Neutrophil (primary cell): ENCODE measurements around the gene OSCAR.

Source experiments
- H3K27ac ChIP-seq: fragments of 200-600 bp; sonication (generic); 2 replicates; pipeline ENCODE4 v1.5.1; 2016; ENCODE audit warnings: mild to moderate bottlenecking, moderate library complexity
- H3K27me3 ChIP-seq: fragments of 200-600 bp; sonication (generic); 2 replicates; pipeline ENCODE4 v1.6.0; 2016; ENCODE audit warnings: mild to moderate bottlenecking
- H3K36me3 ChIP-seq: fragments of 200-600 bp; sonication (generic); 2 replicates; pipeline ENCODE4 v1.5.1; 2017
- H3K4me1 ChIP-seq, 2 experiments: fragments of 200-600 bp in 1 of 2; sonication (generic) in 1 of 2; 1 replicate in 1 of 2; 2 replicates in 1 of 2; pipeline versions ENCODE4 v1.5.1 to v1.6.1; 2013 to 2016; ENCODE audit warnings: low read depth in 1 of 2, low read length in 1 of 2, mild to moderate bottlenecking in 1 of 2, moderate library complexity in 1 of 2; ENCODE audit not compliant: control insufficient read depth in 1 of 2, insufficient read depth in 1 of 2
- H3K4me3 ChIP-seq, 2 experiments: fragments of 200-600 bp in 1 of 2; sonication (generic) in 1 of 2; 1 replicate in 1 of 2; 2 replicates in 1 of 2; pipeline ENCODE4 v1.5.1; 2013 to 2016; ENCODE audit warnings: low read depth in 1 of 2, low read length in 1 of 2, mild to moderate bottlenecking in 1 of 2, moderate library complexity in 1 of 2
- H3K9me3 ChIP-seq: fragments of 200-600 bp; sonication (generic); 2 replicates; pipeline ENCODE4 v1.5.1; 2016
- CTCF ChIP-seq: fragments of 200-600 bp; sonication (generic); IDR thresholded peaks from 2 replicates; pipeline ENCODE4 v1.5.1; 2016; ENCODE audit warnings: antibody characterized with exemption

OSCAR gene, protein sequence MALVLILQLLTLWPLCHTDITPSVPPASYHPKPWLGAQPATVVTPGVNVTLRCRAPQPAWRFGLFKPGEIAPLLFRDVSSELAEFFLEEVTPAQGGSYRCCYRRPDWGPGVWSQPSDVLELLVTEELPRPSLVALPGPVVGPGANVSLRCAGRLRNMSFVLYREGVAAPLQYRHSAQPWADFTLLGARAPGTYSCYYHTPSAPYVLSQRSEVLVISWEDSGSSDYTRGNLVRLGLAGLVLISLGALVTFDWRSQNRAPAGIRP

GRCh38 chr19:54100561-54100960 lies at the start of gene OSCAR:
TSS of gene OSCAR (minus strand) at chr19:54100803. CDS start at chr19:54100792, 11 bp downstream.
- peak within 1 kb of the TSS; percentile 96 for H3K27ac ChIP-seq
- peak within 1 kb of the TSS; percentile 78 to 87 for H3K4me3 ChIP-seq
- TF ChIP-seq CTCF: no peak
- no peaks in the 10 kb centered on the region for H3K9me3 ChIP-seq
- H3K4me1 ChIP-seq: peaks cover 75 to 78% of the 10 kb centered on the region in 2 experiments
- no peaks in the 10 kb centered on the region for H3K27me3 ChIP-seq
- peaks cover 7% of the 10 kb centered on the region for H3K36me3 ChIP-seq

GRCh38 chr19:54149021-54149812 lies 48.6 kb upstream of the OSCAR start:
- Histone ChIP-seq H3K27ac (no peak overlapping the region), H3K36me3 (peaks cover 100% of the 10 kb centered on the region), H3K4me3 (no peak overlapping the region), H3K9me3 (no peaks in the 10 kb centered on the region), H3K27me3 (no peaks in the 10 kb centered on the region), H3K4me1 (peaks cover 4% of the 10 kb centered on the region in 2 experiments)
- TF ChIP-seq CTCF: no peak

DNA sequence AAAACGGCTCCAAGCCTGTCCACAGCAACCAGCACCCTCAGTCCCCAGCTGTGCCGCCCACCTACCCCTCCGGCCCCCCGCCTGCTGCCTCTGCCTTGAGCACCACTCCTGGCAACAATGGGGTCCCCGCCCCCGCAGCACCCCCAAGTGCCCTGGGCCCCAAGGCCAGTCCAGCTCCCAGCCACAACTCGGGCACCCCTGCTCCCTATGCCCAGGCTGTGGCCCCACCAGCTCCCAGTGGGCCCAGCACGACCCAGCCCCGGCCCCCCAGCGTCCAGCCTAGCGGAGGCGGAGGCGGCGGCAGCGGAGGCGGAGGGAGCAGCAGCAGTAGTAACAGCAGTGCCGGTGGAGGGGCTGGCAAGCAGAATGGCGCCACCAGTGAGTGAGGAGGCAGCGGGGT lies 47.6 kb upstream of the OSCAR start:
- no peak overlapping the region for H3K27ac ChIP-seq

DNA sequence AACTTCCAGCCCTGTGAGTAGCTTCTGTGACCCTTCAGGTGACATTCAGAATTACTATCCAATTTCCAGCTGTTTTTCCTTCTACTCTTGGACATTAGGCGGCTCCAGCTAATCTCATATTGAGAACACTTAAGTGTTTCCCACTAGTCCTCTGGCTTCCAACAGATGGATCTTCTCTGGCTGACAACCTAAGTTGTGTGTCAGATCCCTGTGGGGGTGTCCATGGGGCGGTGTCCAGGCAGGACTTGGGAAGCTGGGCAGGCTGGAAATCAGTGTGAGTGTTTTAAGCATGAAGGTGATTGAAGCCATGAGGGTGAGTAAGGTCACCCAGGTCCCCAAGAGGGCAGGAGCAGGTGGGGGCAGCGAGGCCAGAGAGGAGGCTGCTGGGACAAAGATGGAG lies 47.1 kb upstream of the OSCAR start:
- Histone ChIP-seq H3K4me1 (peaks cover 4% of the 10 kb centered on the region in 2 experiments), H3K4me3 (no peak overlapping the region), H3K27me3 (no peaks in the 10 kb centered on the region), H3K9me3 (no peaks in the 10 kb centered on the region), H3K27ac (no peak overlapping the region), H3K36me3 (peaks cover 100% of the 10 kb centered on the region)
- TF ChIP-seq CTCF: no peak

More for the DNA sequence above, 47.6 kb upstream of the OSCAR start:
- Histone ChIP-seq H3K4me1 (peaks cover 4% of the 10 kb centered on the region in 2 experiments), H3K36me3 (peaks cover 100% of the 10 kb centered on the region), H3K4me3 (no peak overlapping the region), H3K9me3 (no peaks in the 10 kb centered on the region), H3K27me3 (no peaks in the 10 kb centered on the region)
- no peak for TF ChIP-seq CTCF

DNA sequence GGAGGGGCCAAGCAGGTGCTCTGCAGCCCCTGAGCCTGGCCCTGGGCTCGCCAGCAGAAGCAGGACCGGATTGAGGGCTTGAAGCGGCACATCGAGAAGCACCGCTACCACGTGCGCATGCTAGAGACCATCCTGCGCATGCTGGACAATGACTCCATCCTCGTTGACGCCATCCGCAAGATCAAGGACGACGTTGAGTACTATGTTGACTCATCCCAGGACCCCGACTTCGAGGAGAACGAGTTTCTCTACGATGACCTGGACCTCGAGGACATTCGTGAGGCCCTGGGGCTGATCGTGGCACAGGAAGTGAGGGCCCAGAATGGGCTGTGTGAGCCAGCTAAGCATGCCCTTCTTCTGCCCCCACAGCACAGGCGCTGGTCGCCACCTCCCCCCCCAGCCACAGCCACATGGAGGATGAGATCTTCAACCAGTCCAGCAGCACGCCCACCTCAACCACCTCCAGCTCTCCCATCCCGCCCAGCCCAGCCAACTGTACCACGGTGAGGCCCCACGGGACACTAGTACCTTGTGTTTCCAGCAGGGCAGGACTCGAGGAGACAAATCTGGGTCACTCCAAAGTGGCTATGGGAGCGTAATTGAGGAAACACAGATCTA lies 45.0 kb upstream of the OSCAR start:
- H3K27ac ChIP-seq: no peak overlapping the region
- peaks cover 4 to 5% of the 10 kb centered on the region in 2 experiments for H3K4me1 ChIP-seq
- no peak for TF ChIP-seq CTCF
- H3K27me3 ChIP-seq: no peaks in the 10 kb centered on the region
- H3K9me3 ChIP-seq: no peaks in the 10 kb centered on the region
- H3K36me3 ChIP-seq: peaks cover 84% of the 10 kb centered on the region
- H3K4me3 ChIP-seq: no peak overlapping the region
